GM12892 (cell line): ENCODE data around the gene BCAR1.

Source experiments
- POLR2A ChIP-seq: IDR thresholded peaks from 2 replicates; pipeline ENCODE4 v1.6.1; 2011; ENCODE audit warnings: low read depth, low read length, control low read depth
- POLR2AphosphoS5 ChIP-seq: IDR thresholded peaks from 2 replicates; pipeline ENCODE4 v1.6.1; 2011; ENCODE audit warnings: low read depth, low read length, control low read depth
- TAF1 ChIP-seq: IDR thresholded peaks from 2 replicates; pipeline ENCODE4 v1.6.1; 2011; ENCODE audit warnings: low read depth, mild to moderate bottlenecking, control low read depth, low read length, borderline replicate concordance

GRCh38 chr16:75264999-75265910 is 13.8 kb upstream of the BCAR1 start:
- TF ChIP-seq POLR2AphosphoS5 (no peak), TAF1 (no peak), POLR2A (no peak)
